Islet of Langerhans (tissue), 1 donor: Measurements from ENCODE around the gene ZDHHC1.

Experiments used
- FAIRE-seq: peaks from one replicate; lab custom pipeline; 2011; peaks lifted over from hg19 to GRCh38; lab: Jason Lieb, UNC

ZDHHC1 gene, protein sequence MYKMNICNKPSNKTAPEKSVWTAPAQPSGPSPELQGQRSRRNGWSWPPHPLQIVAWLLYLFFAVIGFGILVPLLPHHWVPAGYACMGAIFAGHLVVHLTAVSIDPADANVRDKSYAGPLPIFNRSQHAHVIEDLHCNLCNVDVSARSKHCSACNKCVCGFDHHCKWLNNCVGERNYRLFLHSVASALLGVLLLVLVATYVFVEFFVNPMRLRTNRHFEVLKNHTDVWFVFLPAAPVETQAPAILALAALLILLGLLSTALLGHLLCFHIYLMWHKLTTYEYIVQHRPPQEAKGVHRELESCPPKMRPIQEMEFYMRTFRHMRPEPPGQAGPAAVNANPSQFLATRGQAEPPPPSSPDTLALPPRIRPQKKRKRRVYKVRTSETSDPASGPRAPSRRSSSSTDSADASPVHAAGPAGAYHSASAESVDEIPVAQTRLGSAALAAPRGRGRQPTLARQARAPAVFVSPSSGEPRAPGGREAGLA

DNA sequence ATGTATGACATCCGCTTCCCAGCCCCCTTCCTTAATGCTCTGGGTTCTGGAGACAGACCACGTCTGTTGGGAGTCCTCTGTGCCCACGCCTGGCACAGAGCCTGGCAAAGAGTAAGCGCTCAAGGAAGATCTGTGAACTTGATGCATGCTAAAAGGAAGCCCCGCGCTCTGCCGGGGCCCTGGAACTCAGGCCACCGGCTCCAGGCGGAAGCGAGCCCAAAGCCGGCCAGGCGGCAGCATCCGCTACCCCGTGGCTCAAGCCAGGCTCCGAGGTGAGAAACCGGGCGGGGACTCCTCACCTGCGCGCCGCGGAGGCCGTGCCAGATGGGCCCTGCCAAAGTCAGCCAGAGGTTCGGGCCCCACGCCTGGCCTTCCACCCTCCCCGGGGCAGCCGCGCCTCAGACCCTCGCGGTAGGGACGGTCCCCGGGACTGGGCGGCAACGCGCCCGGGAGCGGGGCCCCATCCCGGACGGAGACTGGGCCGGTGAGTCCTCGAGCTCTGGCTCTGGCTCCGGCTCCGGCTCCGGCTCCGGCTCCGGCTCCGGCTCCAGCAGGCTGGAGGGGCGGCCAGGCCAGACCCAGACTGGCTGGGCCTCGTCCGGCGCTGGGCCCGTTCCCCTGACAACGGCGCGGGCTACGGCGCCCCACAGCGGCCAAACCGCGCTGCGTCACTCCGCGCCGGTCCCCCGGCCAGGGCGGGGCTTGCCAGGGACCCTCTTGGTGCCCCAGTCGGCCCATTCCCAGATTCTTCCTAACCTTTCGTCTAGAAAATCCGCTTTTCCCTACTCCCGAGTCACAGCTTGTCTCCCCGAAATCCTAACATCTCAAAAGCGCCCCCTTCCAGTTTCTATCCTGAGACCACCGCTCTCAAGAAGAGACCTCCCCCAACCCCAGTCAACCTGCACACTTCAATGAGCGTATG is at the start of gene ZDHHC1:
ZDHHC1 (minus strand) TSS at position 606 of the 922 bp plus-strand sequence. CDS start 8,702 bp downstream, outside the sequence.
- no peak for FAIRE-seq

DNA sequence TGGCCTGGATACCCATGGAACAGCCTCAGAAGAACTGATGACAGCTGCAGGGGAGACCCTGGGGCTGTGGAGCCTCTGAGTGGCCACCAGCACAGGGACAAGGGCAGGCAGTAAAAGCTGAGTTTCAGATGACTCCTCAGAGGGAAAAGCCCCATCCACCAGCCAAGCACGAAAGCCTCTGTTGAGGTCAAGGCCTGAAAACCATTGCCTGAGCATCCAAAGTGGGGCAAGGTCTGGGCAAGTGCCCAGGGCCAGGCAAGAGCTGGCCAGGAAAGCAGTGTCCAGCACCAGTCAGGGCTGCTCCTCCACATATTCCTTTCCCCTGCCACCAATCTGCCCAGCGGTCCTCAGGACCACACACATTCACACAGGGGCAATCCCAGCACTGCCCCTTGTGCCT is 48.3 kb upstream of the ZDHHC1 start:
- no peak for FAIRE-seq

DNA sequence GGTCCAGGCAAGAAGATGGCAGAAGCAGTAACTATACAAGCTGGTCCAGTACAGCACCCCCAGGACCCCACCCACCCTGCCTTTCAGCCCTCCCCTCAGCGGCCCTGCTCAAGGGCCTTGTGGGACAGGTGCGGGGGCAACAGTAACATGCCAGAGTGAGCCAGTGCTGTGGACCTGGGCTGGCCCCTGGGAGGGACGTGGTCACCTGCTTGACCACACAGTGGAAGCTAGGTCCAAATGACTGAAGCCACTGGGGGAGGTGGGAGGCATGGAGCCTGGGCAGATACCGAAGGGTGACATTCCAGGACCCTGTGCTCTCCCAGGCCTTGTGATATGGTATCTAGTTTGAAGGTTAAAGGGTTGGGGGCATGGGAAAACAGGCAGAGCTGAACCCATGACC is 47.4 kb upstream of the ZDHHC1 start:
- FAIRE-seq: no peak

DNA sequence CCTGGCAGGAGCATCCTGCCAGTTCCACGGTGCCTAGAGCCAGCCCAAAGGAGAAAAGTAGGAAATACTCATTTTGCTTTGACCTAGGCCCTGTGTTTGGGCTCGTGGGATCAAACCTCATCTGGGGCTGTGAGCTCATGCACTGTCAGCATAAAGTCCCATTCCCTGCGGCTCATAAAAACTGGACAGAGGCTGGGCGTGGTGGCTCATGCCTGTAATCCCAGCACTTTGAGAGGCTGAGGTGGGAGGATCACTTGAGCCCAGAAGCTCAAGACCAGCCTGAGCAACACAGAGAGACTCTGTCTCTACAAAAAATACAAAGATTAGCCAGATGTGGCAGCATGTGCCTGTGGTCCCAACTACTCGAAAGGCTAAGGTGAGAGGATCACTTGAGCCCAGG is 46.8 kb upstream of the ZDHHC1 start:
- FAIRE-seq: no peak

DNA sequence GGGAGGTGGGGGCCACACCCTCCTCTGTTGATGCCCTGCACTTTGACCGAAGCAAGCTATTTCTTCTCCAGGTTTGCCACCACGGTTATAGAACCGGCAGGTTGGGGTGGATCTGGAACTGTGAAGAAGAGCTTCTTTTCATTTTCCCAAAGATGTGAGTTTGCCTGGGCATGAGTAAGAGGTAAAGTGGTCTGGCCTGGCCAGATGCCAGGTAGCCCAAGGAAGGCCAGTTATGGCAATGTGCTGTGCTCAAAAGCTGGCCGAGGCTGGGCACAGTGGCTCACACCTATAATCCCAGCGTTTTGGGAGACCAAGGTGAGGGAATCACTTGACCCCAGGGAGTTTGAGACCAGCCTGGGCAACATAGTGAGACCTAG is 46.0 kb upstream of the ZDHHC1 start:
- FAIRE-seq: no peak

DNA sequence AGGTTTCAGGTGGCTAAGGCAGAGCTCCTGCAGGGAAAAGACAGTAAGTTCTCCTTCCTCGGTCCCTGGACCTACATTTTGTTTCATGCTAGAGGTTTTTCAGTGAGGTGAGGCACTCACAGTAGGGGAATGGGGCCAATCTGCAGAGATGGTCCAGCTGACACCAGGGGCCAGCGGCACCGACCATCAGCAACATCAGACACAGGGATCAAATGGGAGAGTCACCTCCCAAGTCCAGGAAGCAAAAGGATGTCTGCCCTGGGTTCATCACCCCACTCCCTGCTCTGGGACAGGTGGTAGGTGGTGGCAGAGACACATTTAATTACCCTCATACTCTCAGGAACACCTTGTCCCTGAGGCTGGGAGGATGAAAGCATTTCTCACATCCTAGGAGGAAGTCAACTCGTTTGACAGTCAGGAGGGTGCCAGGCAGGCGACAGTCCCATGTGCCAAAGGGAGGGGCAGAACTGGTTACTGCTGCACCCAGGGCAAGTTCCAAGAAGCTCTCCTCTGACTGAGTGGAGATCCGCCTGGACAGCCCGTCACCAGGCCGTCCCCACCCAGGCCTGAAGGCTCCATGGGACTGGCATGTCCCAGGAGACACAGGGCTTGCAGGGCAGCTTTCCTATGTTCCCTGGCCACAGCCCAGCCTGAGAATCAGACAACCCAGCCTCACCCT is 45.5 kb upstream of the ZDHHC1 start:
- FAIRE-seq: no peak

- FAIRE-seq: no peak
These were observed 44.7 kb upstream of the ZDHHC1 start for GRCh38 chr16:67460961-67461360.

DNA sequence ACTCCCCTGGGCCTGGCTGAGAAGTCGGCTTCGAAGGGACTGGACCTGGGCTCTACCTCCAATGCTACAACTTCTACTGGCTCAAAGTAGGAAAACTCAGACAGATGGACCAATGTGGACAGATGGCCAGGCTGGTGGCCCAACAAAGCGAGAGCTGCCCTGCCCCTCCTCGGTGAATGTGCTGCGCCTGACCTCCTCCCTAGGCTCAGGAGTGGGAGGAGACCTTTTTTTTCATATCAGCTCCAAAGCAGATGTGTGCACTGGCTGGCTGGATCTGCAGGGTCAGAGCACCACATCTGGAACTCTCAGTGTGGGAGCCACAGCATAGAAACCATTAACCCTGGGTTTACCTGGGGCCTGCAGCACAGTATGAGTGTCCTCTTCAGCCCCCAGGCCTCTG is 43.9 kb upstream of the ZDHHC1 start:
- no peak for FAIRE-seq

DNA sequence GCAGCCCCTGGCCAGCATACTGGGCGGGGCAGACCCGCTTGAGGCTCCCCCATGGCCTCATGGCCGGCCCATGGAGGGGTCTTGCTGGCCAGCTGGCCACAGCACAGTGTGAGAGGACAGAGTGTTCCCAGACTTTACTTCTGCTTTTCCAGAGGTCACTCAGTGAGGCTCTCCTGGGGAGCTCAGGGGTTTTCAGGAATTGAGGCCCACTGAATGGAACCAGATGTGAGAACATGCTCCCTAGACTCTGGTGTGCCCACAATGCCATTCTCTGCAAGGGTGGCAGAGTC is 43.5 kb upstream of the ZDHHC1 start:
- FAIRE-seq: no peak

- no peak for FAIRE-seq
These were observed 43.0 kb upstream of the ZDHHC1 start for GRCh38 chr16:67459066-67459860.

- no peak for FAIRE-seq
These were observed 41.9 kb upstream of the ZDHHC1 start for GRCh38 chr16:67458121-67458641.

GRCh38 chr16:67457611-67458010 is 41.3 kb upstream of the ZDHHC1 start:
- FAIRE-seq: no peak

GRCh38 chr16:67456391-67457081 is 40.3 kb upstream of the ZDHHC1 start:
- no peak for FAIRE-seq

- FAIRE-seq: no peak
These were observed 38.6 kb upstream of the ZDHHC1 start for GRCh38 chr16:67454852-67455251.

DNA sequence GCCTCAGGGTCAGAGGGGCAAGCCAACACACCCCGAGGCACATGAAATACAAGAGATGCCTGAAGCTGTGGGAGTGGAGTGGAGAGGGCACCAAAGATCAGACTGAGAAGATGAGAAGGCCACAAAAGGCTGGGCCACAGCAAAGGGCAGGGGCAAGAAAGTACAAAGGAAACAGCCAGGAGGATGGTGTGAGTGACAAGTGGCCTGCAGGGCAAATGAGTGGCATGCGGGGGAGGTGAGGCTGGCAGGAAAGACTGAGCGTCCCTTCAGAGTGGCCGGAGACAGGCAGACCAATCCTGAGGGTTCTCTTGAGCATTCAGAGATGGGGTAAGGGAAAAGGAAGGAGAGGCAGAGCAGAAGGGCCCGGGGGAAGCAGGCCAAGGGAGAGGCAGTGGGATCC is 37.8 kb upstream of the ZDHHC1 start:
- no peak for FAIRE-seq

DNA sequence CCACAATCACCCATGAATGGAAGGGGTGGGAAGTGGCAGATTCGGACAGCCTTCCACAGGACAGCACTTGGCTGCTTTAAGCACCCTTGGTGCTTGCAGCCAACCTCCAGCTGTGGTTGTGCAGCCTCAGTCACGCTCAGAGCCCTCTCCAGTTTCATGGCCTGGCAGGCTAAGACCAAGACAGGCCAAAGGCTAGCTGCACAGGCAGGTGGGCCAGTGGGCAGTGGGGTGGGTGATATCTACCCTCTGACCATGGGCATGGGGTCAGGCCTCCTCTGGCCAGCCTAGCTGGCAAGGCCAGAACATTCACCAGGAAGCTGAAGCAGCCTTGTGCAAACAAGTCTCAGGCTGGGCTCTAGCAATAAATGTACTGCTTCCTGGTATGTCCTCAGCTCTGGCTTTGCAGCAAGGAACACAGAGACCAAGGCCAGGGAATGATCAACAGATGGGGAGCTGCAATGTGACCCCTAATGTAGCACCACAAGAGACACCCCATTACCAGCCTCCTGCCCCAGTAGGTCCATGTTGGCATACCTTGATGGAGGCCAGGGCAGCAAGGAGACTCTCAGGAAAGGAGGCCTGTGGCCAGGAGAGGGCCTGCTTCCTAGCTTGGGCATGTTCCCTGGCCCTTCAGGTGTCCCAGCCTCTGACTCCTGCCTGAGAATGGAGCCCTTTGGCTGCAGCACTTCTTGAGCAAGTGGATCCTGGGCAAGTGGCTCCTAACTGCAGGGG is 35.6 kb upstream of the ZDHHC1 start:
- FAIRE-seq: no peak

GRCh38 chr16:67451061-67451703 is 34.9 kb upstream of the ZDHHC1 start:
- FAIRE-seq: no peak

GRCh38 chr16:67449739-67450138 is 33.5 kb upstream of the ZDHHC1 start:
- no peak for FAIRE-seq

DNA sequence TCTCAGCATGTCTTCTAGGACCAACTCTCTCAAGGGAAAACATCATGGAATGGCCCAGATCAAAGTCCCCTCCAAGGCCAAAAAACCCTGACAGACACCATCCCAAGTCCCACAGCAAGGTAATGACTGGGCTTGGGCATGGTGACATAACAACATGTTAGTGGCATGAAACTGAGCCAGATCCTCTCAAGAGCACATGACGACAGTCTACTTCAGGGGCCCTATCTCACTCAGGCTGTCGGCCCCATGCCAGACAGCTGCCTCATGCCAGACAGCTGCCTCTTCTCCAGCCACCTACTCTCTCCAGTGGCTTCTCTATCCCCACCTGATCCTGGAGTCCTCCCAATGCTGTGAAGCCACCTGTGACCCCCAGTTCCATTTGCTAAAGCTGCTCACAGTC is 33.1 kb upstream of the ZDHHC1 start:
- FAIRE-seq: no peak

DNA sequence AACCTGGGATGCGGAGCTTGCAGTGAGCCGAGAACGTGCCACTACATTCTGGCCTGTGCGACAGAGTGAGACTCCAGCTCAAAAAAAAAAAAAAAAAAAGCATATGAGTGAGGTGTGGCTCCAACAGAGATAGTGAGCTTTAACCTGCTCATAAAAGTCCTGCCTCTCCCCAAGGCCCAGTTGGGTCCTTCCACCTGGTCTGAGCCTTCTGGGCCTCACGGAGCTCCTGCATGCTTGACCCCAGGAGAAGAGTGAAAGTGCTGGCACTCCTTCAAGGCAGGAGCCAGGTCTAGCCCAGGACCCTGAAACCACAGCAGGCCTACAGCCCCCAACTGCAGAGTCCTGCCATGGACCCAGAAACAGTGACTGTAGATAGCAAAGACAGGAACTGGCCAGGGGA is 32.3 kb upstream of the ZDHHC1 start:
- no peak for FAIRE-seq
